ENCODE data around the gene OTOP1.

GRCh38 chr4:4256799-4257198, 30.1 kb upstream of the OTOP1 start:
- TF ChIP-seq CTCF (IDR thresholded peaks at IDR 0.05; ENCODE audit: low read depth, low read length), result no peak
- TF ChIP-seq EZH2phosphoT487 (IDR thresholded peaks at IDR 0.05; ENCODE audit: low read depth), result no peak

Measured in OCI-LY3 (cell line).